ENCODE results near the gene MPDZ. TPM values are rescaled to one million over a fixed set of nuclear protein-coding genes. Genes with fewer than 3 reads are reported as not detected.

The MPDZ gene
- total and polyA plus RNA-seq, 2 of the 13 experiments (the other 11 are each of a cell fraction or from before 2014, with no cell fraction given) = 12.4 to 14.7 TPM

DNA sequence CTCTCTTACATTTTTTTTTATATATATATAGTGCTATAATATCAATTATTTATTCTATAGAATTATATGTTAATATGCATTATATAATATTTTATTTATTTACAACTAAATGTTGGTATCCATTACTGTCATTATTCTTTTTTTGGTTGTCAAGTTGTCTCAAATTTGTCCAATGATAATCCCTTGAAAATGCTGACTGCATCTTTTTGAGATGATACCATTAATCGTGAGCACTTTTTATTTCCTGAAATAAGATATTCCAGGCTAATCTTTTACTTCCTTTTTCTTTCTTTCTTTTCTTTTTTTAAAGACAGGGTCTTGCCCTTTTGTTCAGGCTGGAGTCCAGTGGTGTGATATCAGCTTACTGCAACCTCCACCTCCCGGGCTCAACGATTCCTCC is 12.7 kb upstream of the MPDZ start:
- 56% methylated on average over 3 of the region's 3 CpGs for WGBS (ENCODE audit: low lambda C conversion rate)
- Histone ChIP-seq H3K36me3 (replicated peaks in 1 of 2; ENCODE audit: control insufficient read depth in 1 of 2, insufficient read depth in 2 of 2, low read length in 2 of 2) (no peaks in the 10 kb centered on the region), H3K9ac (ENCODE audit: insufficient read depth, low read depth, low read length) (no peak overlapping the region), H3K4me2 (ENCODE audit: low read depth, low read length) (no peak overlapping the region), H3K4me3 (replicated peaks in 1 of 3; ENCODE audit: insufficient read depth in 1 of 3, low read depth in 2 of 3, low read length in 3 of 3) (no peak overlapping the region), H3K79me2 (ENCODE audit: insufficient read depth, low read length) (no peaks in the 10 kb centered on the region), H2AFZ (ENCODE audit: low read length) (no peak overlapping the region), H3K27me3 (ENCODE audit: control insufficient read depth in 1 of 2, insufficient read depth in 2 of 2, low read length in 2 of 2) (no peaks in the 10 kb centered on the region), H3K9me3 (ENCODE audit: low read length) (peaks cover 9% of the 10 kb centered on the region), H4K20me1 (ENCODE audit: insufficient read depth, low read length) (no peaks in the 10 kb centered on the region), H3K4me1 (ENCODE audit: insufficient read depth, low read length) (no peaks in the 10 kb centered on the region), H3K27ac (ENCODE audit: extremely low read length, insufficient read depth, low read length) (no peak overlapping the region)
- ChIA-PET POLR2A (no interaction called here), CTCF (ENCODE audit: low intra/inter-chr PET ratio, low total read pairs) (no interaction called here)
- TF ChIP-seq ZNF232 (CRISPR knock-in tag; IDR thresholded peaks at IDR 0.05; ENCODE audit: borderline replicate concordance) (no peak), RXRB (CRISPR knock-in tag; IDR thresholded peaks at IDR 0.05; ENCODE audit: borderline replicate concordance) (no peak), EZH2 (conservative IDR thresholded peaks at IDR 0.05; ENCODE audit: low read depth, low read length) (no peak), ZNF24 (IDR thresholded peaks at IDR 0.05) (no peak), MAFF (IDR thresholded peaks at IDR 0.05; ENCODE audit: low read depth, low read length) (peak; percentile 73), ZNF672 (CRISPR knock-in tag; IDR thresholded peaks at IDR 0.05) (no peak), MAFK (conservative IDR thresholded peaks at IDR 0.05 in 1 of 2, IDR thresholded peaks at IDR 0.05 in 1 of 2; ENCODE audit: low read length in 2 of 2) (peak; percentile 64 to 86), KAT2B (IDR thresholded peaks at IDR 0.05; ENCODE audit: borderline replicate concordance, low read depth, low read length) (no peak)
- TF ChIP-seq, protein P1, sequence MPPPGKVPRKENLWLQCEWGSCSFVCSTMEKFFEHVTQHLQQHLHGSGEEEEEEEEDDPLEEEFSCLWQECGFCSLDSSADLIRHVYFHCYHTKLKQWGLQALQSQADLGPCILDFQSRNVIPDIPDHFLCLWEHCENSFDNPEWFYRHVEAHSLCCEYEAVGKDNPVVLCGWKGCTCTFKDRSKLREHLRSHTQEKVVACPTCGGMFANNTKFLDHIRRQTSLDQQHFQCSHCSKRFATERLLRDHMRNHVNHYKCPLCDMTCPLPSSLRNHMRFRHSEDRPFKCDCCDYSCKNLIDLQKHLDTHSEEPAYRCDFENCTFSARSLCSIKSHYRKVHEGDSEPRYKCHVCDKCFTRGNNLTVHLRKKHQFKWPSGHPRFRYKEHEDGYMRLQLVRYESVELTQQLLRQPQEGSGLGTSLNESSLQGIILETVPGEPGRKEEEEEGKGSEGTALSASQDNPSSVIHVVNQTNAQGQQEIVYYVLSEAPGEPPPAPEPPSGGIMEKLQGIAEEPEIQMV (CRISPR knock-in tag; IDR thresholded peaks at IDR 0.05; ENCODE audit: low read depth) = no peak
- TF ChIP-seq, protein P2, sequence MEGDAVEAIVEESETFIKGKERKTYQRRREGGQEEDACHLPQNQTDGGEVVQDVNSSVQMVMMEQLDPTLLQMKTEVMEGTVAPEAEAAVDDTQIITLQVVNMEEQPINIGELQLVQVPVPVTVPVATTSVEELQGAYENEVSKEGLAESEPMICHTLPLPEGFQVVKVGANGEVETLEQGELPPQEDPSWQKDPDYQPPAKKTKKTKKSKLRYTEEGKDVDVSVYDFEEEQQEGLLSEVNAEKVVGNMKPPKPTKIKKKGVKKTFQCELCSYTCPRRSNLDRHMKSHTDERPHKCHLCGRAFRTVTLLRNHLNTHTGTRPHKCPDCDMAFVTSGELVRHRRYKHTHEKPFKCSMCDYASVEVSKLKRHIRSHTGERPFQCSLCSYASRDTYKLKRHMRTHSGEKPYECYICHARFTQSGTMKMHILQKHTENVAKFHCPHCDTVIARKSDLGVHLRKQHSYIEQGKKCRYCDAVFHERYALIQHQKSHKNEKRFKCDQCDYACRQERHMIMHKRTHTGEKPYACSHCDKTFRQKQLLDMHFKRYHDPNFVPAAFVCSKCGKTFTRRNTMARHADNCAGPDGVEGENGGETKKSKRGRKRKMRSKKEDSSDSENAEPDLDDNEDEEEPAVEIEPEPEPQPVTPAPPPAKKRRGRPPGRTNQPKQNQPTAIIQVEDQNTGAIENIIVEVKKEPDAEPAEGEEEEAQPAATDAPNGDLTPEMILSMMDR (CRISPR knock-in tag; IDR thresholded peaks at IDR 0.05) = no peak
- TF ChIP-seq, protein P3, sequence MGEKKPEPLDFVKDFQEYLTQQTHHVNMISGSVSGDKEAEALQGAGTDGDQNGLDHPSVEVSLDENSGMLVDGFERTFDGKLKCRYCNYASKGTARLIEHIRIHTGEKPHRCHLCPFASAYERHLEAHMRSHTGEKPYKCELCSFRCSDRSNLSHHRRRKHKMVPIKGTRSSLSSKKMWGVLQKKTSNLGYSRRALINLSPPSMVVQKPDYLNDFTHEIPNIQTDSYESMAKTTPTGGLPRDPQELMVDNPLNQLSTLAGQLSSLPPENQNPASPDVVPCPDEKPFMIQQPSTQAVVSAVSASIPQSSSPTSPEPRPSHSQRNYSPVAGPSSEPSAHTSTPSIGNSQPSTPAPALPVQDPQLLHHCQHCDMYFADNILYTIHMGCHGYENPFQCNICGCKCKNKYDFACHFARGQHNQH (CRISPR knock-in tag; IDR thresholded peaks at IDR 0.05) = no peak
- TF ChIP-seq, protein P4, sequence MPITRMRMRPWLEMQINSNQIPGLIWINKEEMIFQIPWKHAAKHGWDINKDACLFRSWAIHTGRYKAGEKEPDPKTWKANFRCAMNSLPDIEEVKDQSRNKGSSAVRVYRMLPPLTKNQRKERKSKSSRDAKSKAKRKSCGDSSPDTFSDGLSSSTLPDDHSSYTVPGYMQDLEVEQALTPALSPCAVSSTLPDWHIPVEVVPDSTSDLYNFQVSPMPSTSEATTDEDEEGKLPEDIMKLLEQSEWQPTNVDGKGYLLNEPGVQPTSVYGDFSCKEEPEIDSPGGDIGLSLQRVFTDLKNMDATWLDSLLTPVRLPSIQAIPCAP (CRISPR knock-in tag; IDR thresholded peaks at IDR 0.05; ENCODE audit: low read depth) = no peak
- TF ChIP-seq, protein P5, sequence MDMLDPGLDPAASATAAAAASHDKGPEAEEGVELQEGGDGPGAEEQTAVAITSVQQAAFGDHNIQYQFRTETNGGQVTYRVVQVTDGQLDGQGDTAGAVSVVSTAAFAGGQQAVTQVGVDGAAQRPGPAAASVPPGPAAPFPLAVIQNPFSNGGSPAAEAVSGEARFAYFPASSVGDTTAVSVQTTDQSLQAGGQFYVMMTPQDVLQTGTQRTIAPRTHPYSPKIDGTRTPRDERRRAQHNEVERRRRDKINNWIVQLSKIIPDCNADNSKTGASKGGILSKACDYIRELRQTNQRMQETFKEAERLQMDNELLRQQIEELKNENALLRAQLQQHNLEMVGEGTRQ (IDR thresholded peaks at IDR 0.05; ENCODE audit: low read depth, low read length) = no peak
- TF ChIP-seq, protein P5 (CRISPR knock-in tag; IDR thresholded peaks at IDR 0.05; ENCODE audit: borderline replicate concordance) = no peak
- TF ChIP-seq, protein P6, sequence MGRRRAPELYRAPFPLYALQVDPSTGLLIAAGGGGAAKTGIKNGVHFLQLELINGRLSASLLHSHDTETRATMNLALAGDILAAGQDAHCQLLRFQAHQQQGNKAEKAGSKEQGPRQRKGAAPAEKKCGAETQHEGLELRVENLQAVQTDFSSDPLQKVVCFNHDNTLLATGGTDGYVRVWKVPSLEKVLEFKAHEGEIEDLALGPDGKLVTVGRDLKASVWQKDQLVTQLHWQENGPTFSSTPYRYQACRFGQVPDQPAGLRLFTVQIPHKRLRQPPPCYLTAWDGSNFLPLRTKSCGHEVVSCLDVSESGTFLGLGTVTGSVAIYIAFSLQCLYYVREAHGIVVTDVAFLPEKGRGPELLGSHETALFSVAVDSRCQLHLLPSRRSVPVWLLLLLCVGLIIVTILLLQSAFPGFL (CRISPR knock-in tag; IDR thresholded peaks at IDR 0.05) = no peak
- in situ Hi-C loops (cut with HindIII; ENCODE audit: extremely low pct_ligation_motif_present, low pct_unique_long_range_greater_than_20kb) (no loop called here), intact Hi-C loops (cut with micrococcal nuclease; ENCODE audit: unreplicated experiment) (no loop called here)
- DNase-seq (ENCODE audit: low spot score) = no peak
- no TSS peak for BruUV-seq (replicated peaks)
- FAIRE-seq = no peak
- ATAC-seq = no peak
